A172 (cell line): ENCODE results near the gene ZNF804B. TPM values are rescaled to one million over a fixed set of nuclear protein-coding genes. Genes with fewer than 3 reads are reported as not detected.

Source experiments
- DNase-seq: peaks from one replicate; pipeline ENCODE4 v3.0.0-alpha.2; 2015; ENCODE audit warnings: low spot score
- total RNA-seq: library from RNA; depleted of rRNA; stranded (reverse); fragments of >200 nt; shearing (Covaris generic); gene quantifications from 2 replicates; pipeline ENCODE4 v1.2.3, GENCODE V29; 2014; rRNA removed

The ZNF804B gene
- total RNA-seq, 1 experiment from 2014 or later: not detected

GRCh38 chr7:89265631-89266030 is 506.1 kb downstream of the ZNF804B start:
- no peak for DNase-seq

GRCh38 chr7:89283302-89283701 is 523.8 kb downstream of the ZNF804B start:
- no peak for DNase-seq

- no peak for DNase-seq
These were observed 549.0 kb downstream of the ZNF804B start for GRCh38 chr7:89308535-89308934.

GRCh38 chr7:89311886-89312285 is 552.4 kb downstream of the ZNF804B start:
- DNase-seq: no peak

- DNase-seq: no peak
These were observed 553.1 kb downstream of the ZNF804B start for GRCh38 chr7:89312551-89312950.

GRCh38 chr7:89316584-89317251 is 557.2 kb downstream of the ZNF804B start:
- DNase-seq: no peak

GRCh38 chr7:89332026-89332425 is 572.5 kb downstream of the ZNF804B start:
- no peak for DNase-seq

GRCh38 chr7:89334797-89335196 is 575.3 kb downstream of the ZNF804B start:
- no peak for DNase-seq

GRCh38 chr7:89335490-89335889 is 576.0 kb downstream of the ZNF804B start:
- no peak for DNase-seq

- no peak for DNase-seq
These were observed 576.6 kb downstream of the ZNF804B start for GRCh38 chr7:89336121-89336520.

GRCh38 chr7:89339748-89340147 is 580.2 kb downstream of the ZNF804B start:
- DNase-seq: no peak

GRCh38 chr7:89357121-89357520 is 597.6 kb downstream of the ZNF804B start:
- no peak for DNase-seq

GRCh38 chr7:89377219-89377618 is 617.7 kb downstream of the ZNF804B start:
- DNase-seq: no peak

- DNase-seq: no peak
These were observed 625.9 kb downstream of the ZNF804B start for GRCh38 chr7:89385411-89385810.

Other genes starting within 250 kb of the ZNF804B start
- not detected in 2 replicates for gene TEX47, start 36.0 kb downstream of the ZNF804B start, total RNA-seq